GM06990 (cell line): ENCODE data around the gene CNTRL.

ENCODE experiments used
- DNase-seq: peaks from one replicate; pipeline ENCODE4 v3.0.0-alpha.2; 2011; ENCODE audit not compliant: insufficient read length; ENCODE audit errors: extremely low read depth
- H3K27me3 ChIP-seq: replicated peaks from 2 replicates; pipeline ENCODE4 v1.6.0; 2011; ENCODE audit warnings: low read length; ENCODE audit not compliant: control insufficient read depth, insufficient read depth
- H3K36me3 ChIP-seq: 2 replicates; pipeline ENCODE4 v1.5.1; 2011; ENCODE audit warnings: low read length; ENCODE audit not compliant: control insufficient read depth, insufficient read depth
- H3K4me3 ChIP-seq: replicated peaks from 2 replicates; pipeline ENCODE4 v1.5.1; 2011; ENCODE audit warnings: low read depth, mild to moderate bottlenecking, control low read depth, low read length
- CTCF ChIP-seq: IDR thresholded peaks from 2 replicates; pipeline ENCODE4 v1.5.1; 2011; ENCODE audit warnings: low read length, control low read depth, mild to moderate bottlenecking, inconsistent platforms; ENCODE audit not compliant: insufficient read depth, poor library complexity, severe bottlenecking

CNTRL gene

GRCh38 chr9:121182989-121183388 is 108.2 kb downstream of the CNTRL start:
- Histone ChIP-seq H3K27me3 (no peaks in the 10 kb centered on the region), H3K4me3 (no peak overlapping the region), H3K36me3 (peaks cover 10% of the 10 kb centered on the region)
- TF ChIP-seq CTCF = no peak
- DNase-seq = no peak

GRCh38 chr9:121183666-121184423 is 109.1 kb downstream of the CNTRL start:
- H3K27me3 ChIP-seq = no peaks in the 10 kb centered on the region
- H3K36me3 ChIP-seq = peaks cover 8% of the 10 kb centered on the region
- DNase-seq = no peak
- no peak overlapping the region for H3K4me3 ChIP-seq
- TF ChIP-seq CTCF = no peak

GRCh38 chr9:121184463-121184862 is 109.7 kb downstream of the CNTRL start:
- TF ChIP-seq CTCF = no peak
- DNase-seq = no peak
- no peaks in the 10 kb centered on the region for H3K27me3 ChIP-seq
- H3K36me3 ChIP-seq = peaks cover 6% of the 10 kb centered on the region
- H3K4me3 ChIP-seq = no peak overlapping the region

- Histone ChIP-seq H3K4me3 (no peak overlapping the region), H3K27me3 (no peaks in the 10 kb centered on the region), H3K36me3 (peaks cover 6% of the 10 kb centered on the region)
- no peak for TF ChIP-seq CTCF
- DNase-seq = no peak
These were observed 110.5 kb downstream of the CNTRL start for GRCh38 chr9:121185178-121185745.

- no peak for DNase-seq
- no peak for TF ChIP-seq CTCF
- Histone ChIP-seq H3K36me3 (peaks cover 4% of the 10 kb centered on the region), H3K4me3 (no peak overlapping the region), H3K27me3 (no peaks in the 10 kb centered on the region)
These were observed 111.1 kb downstream of the CNTRL start for GRCh38 chr9:121185774-121186403.
